AG04449 (cell line): Measurements from ENCODE around the gene PIK3R5.

Experiments
- CTCF ChIA-PET: fragments of 350-600 bp; formaldehyde crosslinking; extraction: SDS; loops from one replicate; lab custom pipeline; 2021; ENCODE audit warnings: antibody characterized with exemption; lab: Yijun Ruan, JAX
- POLR2A ChIA-PET: fragments of 400-600, 350-600 bp; formaldehyde crosslinking; extraction: SDS; loops from one replicate; lab custom pipeline; 2020; ENCODE audit warnings: antibody characterized with exemption, inconsistent platforms; lab: Yijun Ruan, JAX
- DNase-seq: peaks from one replicate; pipeline ENCODE4 v3.0.0-alpha.2; 2010; ENCODE audit warnings: low read depth, low spot score
- H3K4me3 ChIP-seq: 2 replicates; pipeline ENCODE4 v1.5.1; 2011; ENCODE audit warnings: low read depth, mild to moderate bottlenecking, control low read depth, low read length
- TF ChIP-seq, protein P1 (sequence below): IDR thresholded peaks from one replicate; pipeline ENCODE4 v1.5.1; 2011; ENCODE audit warnings: mild to moderate bottlenecking, moderate library complexity, low read length, control low read depth, inconsistent platforms; ENCODE audit not compliant: insufficient read depth; ENCODE audit errors: missing control alignments

PIK3R5 gene

DNA sequence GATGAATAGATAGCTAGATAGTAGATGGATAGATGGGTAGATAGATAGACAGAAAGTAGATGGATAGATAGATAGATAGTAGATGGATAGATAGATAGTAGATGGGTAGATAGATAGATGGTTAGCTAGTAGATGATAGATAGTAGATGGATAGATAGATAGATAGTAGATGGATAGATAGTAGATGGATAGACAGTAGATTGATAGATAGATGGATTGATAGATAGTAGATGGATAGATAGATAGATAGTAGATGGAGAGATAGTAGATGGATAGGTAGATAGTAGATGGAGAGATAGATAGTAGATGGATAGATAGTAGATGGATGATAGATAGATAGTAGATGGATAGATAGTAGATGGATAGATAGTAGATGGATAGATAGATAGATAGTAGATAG lies 40.4 kb downstream of the PIK3R5 start:
- no peak for DNase-seq
- no peak overlapping the region for H3K4me3 ChIP-seq
- ChIA-PET CTCF (no interaction called here), POLR2A (no interaction called here)
- TF ChIP-seq, protein P1, sequence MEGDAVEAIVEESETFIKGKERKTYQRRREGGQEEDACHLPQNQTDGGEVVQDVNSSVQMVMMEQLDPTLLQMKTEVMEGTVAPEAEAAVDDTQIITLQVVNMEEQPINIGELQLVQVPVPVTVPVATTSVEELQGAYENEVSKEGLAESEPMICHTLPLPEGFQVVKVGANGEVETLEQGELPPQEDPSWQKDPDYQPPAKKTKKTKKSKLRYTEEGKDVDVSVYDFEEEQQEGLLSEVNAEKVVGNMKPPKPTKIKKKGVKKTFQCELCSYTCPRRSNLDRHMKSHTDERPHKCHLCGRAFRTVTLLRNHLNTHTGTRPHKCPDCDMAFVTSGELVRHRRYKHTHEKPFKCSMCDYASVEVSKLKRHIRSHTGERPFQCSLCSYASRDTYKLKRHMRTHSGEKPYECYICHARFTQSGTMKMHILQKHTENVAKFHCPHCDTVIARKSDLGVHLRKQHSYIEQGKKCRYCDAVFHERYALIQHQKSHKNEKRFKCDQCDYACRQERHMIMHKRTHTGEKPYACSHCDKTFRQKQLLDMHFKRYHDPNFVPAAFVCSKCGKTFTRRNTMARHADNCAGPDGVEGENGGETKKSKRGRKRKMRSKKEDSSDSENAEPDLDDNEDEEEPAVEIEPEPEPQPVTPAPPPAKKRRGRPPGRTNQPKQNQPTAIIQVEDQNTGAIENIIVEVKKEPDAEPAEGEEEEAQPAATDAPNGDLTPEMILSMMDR = no peak

DNA sequence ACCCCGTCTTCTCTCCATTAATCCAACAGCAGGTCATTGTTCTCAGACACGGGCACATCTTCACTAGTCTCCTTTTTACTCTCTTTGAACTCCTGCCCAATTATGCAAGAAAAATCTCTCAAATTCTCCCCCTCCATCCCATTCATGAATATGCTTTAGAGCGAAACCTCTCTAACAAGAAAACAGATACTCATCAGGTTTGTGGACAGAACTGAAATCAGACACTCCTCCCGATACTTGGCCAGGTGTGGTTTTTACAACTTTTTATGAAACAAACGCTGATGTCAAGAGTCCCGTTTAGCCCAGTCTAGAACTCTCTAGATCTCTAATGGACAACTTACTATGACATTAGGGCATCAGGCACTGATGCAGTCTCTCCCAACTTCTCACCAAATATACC lies 40.9 kb downstream of the PIK3R5 start:
- H3K4me3 ChIP-seq = no peak overlapping the region
- ChIA-PET POLR2A (no interaction called here), CTCF (no interaction called here)
- TF ChIP-seq, protein P1 = no peak
- DNase-seq = no peak

DNA sequence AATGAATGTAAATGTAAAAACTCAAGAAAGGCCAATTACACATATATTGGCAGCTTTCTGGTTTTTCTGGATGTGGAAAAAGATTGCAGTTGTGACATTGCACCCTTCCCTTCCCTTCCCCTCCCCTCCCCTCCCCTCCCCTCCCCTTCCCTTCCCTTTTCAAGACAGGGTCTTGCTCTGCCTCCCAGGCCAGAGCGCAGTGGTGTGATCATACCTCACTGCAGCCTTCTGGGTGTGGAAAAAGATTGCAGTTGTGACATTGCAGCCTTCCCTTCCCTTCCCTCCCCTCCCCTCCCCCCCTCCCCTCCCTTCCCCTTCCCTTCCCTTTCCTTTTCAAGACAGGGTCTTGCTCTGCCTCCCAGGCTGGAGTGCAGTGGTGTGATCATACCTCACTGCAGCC lies 41.7 kb downstream of the PIK3R5 start:
- DNase-seq = no peak
- H3K4me3 ChIP-seq = no peak overlapping the region
- POLR2A ChIA-PET = no interaction called here
- CTCF ChIA-PET = no interaction called here
- TF ChIP-seq, protein P1 = no peak

DNA sequence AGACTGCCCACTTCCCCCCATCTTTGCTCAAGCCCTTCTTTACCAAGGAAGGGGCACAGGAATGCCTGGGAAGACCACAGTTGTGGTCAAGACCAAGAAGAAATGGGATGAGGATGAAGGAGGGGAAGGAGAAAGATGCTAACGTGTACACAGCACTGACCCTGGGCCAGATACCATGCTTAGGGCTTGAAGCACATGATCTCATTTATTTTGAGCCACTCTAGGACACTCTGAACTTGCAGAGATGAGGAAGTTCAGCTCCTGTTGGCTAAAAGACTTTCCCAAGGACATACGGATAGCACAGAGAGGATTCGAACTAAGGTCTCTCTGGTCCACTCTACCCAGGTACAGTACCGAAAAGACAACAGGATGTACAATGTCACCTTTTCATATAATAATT lies 42.6 kb downstream of the PIK3R5 start:
- ChIA-PET CTCF (no interaction called here), POLR2A (no interaction called here)
- H3K4me3 ChIP-seq = no peak overlapping the region
- no peak for DNase-seq
- TF ChIP-seq, protein P1 = no peak

DNA sequence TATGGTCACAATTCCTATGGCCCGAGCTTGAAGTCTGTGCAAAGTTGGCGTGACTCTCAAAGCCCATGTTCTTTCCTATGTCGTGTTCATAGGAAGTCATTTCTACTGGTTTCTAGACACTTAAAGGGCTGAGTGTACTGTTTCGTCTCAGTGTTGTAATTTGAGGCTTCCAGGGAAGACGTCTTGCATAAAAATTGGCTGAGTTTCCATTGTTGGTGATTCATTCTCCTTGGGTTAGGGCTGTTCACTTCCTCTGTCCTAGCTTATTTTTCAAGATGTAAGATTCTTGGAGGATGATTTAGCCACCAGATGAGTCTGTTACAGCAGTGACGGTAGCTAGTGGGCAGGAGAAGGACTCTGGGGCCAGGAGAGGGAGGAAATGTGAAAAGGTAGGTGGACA lies 43.1 kb downstream of the PIK3R5 start:
- DNase-seq = peak; percentile 67
- POLR2A ChIA-PET = interaction anchor here (0.6 to 1.0 kb wide), 2 partner anchors 12 to 273 kb away, joined by 3 read pairs; no protein-coding TSS in a partner anchor
- CTCF ChIA-PET = interaction anchor here (0.8 kb wide), 1 partner anchor 655 kb away, joined by 3 read pairs; no protein-coding TSS in a partner anchor
- TF ChIP-seq, protein P1 = no peak
- no peak overlapping the region for H3K4me3 ChIP-seq

DNA sequence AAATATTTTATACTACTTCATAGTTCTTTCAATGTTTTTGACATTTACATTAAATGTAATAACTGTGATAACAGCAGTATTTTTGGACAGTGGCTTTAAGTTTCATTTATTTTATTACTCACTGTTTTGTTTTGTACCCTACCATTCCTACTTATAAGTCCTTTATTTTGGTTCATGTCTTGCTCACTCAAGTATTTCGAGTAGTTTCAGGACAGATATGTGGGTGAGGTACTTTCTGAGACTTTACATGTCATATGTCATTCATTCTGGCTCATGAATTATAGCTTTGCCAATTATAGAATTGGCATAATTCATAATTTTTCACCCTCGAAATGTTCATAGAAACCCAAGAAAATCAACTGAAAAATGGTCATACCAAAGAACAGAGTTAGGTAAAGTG lies 44.4 kb downstream of the PIK3R5 start:
- ChIA-PET POLR2A (no interaction called here), CTCF (no interaction called here)
- no peak for DNase-seq

More for the DNA sequence above, 44.4 kb downstream of the PIK3R5 start:
- no peak overlapping the region for H3K4me3 ChIP-seq
- TF ChIP-seq, protein P1 = no peak
